ENCODE measurements around the gene ANGEL2. TPM values are rescaled to one million over a fixed set of nuclear protein-coding genes. Genes with fewer than 3 reads are reported as not detected.

Gene ANGEL2
- total and polyA plus RNA-seq, 2 experiments from 2014 or later: 11.8 to 34.8 TPM

DNA sequence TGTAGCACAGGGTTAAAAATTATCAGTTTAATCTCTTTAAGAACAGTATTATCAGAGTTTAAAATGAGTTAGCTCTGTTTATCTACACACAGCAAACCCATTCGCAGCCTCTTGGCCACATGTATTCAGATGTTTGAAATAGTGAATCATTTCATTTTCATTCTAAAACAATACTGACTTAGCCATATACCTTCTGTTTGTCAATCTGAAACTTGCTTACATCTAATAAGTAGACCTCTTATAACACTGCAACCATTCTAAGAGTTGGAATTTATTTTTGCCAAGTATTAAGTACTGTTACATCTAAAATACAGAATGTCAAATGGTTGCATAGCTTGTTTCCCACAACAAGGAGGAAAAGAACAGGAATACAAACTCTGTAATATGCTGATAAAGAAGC, 25.4 kb downstream of the ANGEL2 start:
- TF ChIP-seq EZH2 (IDR thresholded peaks at IDR 0.05; ENCODE audit: borderline replicate concordance) (no peak), EZH2phosphoT487 (IDR thresholded peaks at IDR 0.05; ENCODE audit: low read depth, severe bottlenecking, unreplicated experiment) (no peak)
- TF ChIP-seq, protein P1, sequence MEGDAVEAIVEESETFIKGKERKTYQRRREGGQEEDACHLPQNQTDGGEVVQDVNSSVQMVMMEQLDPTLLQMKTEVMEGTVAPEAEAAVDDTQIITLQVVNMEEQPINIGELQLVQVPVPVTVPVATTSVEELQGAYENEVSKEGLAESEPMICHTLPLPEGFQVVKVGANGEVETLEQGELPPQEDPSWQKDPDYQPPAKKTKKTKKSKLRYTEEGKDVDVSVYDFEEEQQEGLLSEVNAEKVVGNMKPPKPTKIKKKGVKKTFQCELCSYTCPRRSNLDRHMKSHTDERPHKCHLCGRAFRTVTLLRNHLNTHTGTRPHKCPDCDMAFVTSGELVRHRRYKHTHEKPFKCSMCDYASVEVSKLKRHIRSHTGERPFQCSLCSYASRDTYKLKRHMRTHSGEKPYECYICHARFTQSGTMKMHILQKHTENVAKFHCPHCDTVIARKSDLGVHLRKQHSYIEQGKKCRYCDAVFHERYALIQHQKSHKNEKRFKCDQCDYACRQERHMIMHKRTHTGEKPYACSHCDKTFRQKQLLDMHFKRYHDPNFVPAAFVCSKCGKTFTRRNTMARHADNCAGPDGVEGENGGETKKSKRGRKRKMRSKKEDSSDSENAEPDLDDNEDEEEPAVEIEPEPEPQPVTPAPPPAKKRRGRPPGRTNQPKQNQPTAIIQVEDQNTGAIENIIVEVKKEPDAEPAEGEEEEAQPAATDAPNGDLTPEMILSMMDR (IDR thresholded peaks at IDR 0.05; ENCODE audit: poor library complexity): no peak

DNA sequence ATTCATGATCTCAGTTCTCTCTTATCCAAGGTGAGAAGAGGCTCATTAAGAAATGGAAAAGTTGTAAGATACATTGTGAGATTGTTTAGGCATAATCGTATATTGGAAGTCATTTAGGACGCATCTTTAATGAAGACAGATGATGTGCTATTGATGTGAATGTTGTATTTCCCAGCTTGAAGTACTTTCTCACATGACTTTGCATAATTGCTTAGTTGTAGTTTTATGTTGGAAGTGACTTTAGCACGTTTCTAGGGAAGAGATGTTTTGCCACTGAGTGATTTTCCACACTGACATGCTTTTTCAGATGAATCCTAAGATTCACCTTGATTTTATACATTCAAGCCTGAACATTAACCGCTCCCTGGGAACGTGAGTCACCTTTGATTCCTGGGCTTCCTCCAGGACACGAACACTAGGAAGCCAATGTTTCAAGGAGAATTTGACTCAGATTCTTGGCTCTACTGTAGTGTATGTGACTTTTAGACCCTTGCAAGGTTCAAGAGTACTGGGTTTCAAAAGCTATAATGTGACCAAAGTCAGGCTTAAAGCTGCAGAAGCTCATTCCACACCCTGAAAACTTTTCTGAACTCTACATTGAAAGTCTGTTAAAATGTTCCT, 27.9 kb downstream of the ANGEL2 start:
- WGBS (ENCODE audit: low lambda C conversion rate, missing lambda C conversion rate): 78% methylated on average over 6 of the region's 6 CpGs

More for the DNA sequence above, 25.4 kb downstream of the ANGEL2 start:
- Histone ChIP-seq H3K4me2 (no peak overlapping the region), H3K9me2 (replicated peaks; ENCODE audit: insufficient read depth) (no peaks in the 10 kb centered on the region), H3K4me1 (ENCODE audit: insufficient read depth) (no peaks in the 10 kb centered on the region), H4K20me1 (ENCODE audit: insufficient read depth, poor library complexity, severe bottlenecking) (no peaks in the 10 kb centered on the region), H3K27me3 (no peaks in the 10 kb centered on the region), H3K36me3 (replicated peaks; ENCODE audit: insufficient read depth, low read depth) (no peaks in the 10 kb centered on the region), H3K79me2 (no peaks in the 10 kb centered on the region), H3K27ac (no peak overlapping the region), H3K9me3 (ENCODE audit: low read depth) (no peaks in the 10 kb centered on the region), H3K4me3 (no peak overlapping the region), H2AFZ (no peak overlapping the region)
- no peak for DNase-seq (ENCODE audit: low spot score)
- 50% methylated on average over 1 of the region's 1 CpG for WGBS (ENCODE audit: low lambda C conversion rate, missing lambda C conversion rate)

DNA sequence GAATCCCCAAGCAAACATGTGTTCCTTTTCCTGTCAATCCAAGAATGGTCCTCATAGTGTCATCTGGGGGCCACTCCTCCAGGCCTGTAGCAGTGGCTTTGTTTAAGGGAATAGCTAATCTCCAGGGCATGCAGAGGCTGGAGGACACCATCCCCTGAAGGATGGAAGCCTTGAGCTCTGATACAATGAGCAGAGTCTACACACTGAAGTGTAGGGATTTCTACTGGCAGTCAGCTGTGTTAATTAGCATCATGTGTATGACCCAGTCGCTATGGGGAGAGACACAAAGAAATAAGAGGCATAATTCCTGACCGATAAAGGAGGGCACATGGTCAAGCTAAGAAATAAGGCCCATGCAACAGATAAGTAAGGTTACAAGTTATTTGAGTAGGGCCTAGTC, 29.1 kb downstream of the ANGEL2 start:
- Histone ChIP-seq H3K36me3 (replicated peaks; ENCODE audit: insufficient read depth, low read depth) (no peaks in the 10 kb centered on the region), H3K9me2 (replicated peaks; ENCODE audit: insufficient read depth) (no peaks in the 10 kb centered on the region), H3K4me2 (no peak overlapping the region), H3K27ac (no peak overlapping the region), H3K27me3 (no peaks in the 10 kb centered on the region), H4K20me1 (ENCODE audit: insufficient read depth, poor library complexity, severe bottlenecking) (no peaks in the 10 kb centered on the region), H3K4me3 (no peak overlapping the region), H3K79me2 (no peaks in the 10 kb centered on the region), H2AFZ (no peak overlapping the region), H3K9me3 (ENCODE audit: low read depth) (no peaks in the 10 kb centered on the region), H3K4me1 (ENCODE audit: insufficient read depth) (no peaks in the 10 kb centered on the region)
- WGBS (ENCODE audit: low lambda C conversion rate, missing lambda C conversion rate): 93% methylated on average over 2 of the region's 2 CpGs
- TF ChIP-seq, protein P1 (IDR thresholded peaks at IDR 0.05; ENCODE audit: poor library complexity): no peak
- TF ChIP-seq EZH2phosphoT487 (IDR thresholded peaks at IDR 0.05; ENCODE audit: low read depth, severe bottlenecking, unreplicated experiment) (no peak), EZH2 (IDR thresholded peaks at IDR 0.05; ENCODE audit: borderline replicate concordance) (no peak)
- no peak for DNase-seq (ENCODE audit: low spot score)

More for the DNA sequence above, 27.9 kb downstream of the ANGEL2 start:
- Histone ChIP-seq H4K20me1 (ENCODE audit: insufficient read depth, poor library complexity, severe bottlenecking) (no peaks in the 10 kb centered on the region), H3K9me2 (replicated peaks; ENCODE audit: insufficient read depth) (no peaks in the 10 kb centered on the region), H3K9me3 (ENCODE audit: low read depth) (no peaks in the 10 kb centered on the region), H3K27me3 (no peaks in the 10 kb centered on the region), H3K4me1 (ENCODE audit: insufficient read depth) (no peaks in the 10 kb centered on the region), H3K27ac (no peak overlapping the region), H3K79me2 (no peaks in the 10 kb centered on the region), H3K36me3 (replicated peaks; ENCODE audit: insufficient read depth, low read depth) (no peaks in the 10 kb centered on the region), H3K4me2 (no peak overlapping the region), H2AFZ (no peak overlapping the region), H3K4me3 (no peak overlapping the region)
- no peak for TF ChIP-seq EZH2phosphoT487 (IDR thresholded peaks at IDR 0.05; ENCODE audit: low read depth, severe bottlenecking, unreplicated experiment)
- TF ChIP-seq, protein P1 (IDR thresholded peaks at IDR 0.05; ENCODE audit: poor library complexity): no peak
- TF ChIP-seq EZH2 (IDR thresholded peaks at IDR 0.05; ENCODE audit: borderline replicate concordance): no peak
- DNase-seq (ENCODE audit: low spot score): no peak
